Loucy (cell line): ENCODE data around the gene SLC19A1.

ENCODE experiments used
- EZH2phosphoT487 ChIP-seq: fragments of 200-600 bp; IDR thresholded peaks from 2 replicates; pipeline ENCODE4 v1.6.1; 2018; ENCODE audit warnings: antibody characterized with exemption, mild to moderate bottlenecking, moderate library complexity, borderline replicate concordance
- TF ChIP-seq, protein P1 (sequence below): fragments of 200-600 bp; sonication (generic); conservative IDR thresholded peaks from 2 replicates; pipeline ENCODE4 v1.5.1; 2014; ENCODE audit warnings: mild to moderate bottlenecking, antibody characterized with exemption, low read length

DNA sequence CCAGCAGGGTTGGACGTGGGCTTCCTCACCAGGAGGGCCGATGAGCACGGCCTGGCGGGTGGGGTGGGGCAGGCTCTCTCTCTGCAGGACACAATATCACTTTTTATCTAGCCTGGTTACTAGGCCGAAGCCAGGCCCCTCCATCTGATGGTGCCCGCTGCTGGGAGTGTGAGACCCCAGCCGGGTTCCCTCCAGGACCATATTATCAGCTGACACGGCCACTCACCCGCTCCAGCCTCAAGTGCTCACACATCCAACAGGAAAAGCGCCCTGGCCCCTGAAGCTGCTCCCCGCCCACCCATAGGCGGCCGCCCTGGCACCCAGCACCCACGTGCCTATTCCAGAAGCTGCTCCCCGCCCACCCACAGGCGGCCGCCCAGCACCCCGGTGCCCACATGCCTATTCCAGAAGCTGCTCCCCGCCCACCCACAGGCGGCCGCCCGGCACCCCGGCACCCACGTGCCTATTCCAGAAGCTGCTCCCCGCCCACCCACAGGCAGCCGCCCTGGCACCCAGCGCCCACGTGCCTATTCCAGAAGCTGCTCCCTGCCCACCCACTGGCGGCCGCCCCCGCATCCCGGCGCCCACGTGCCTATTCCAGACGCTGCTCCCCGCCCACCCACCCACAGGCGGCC, 5.0 kb downstream of the SLC19A1 start:
- no peak for TF ChIP-seq EZH2phosphoT487
- TF ChIP-seq, protein P1, sequence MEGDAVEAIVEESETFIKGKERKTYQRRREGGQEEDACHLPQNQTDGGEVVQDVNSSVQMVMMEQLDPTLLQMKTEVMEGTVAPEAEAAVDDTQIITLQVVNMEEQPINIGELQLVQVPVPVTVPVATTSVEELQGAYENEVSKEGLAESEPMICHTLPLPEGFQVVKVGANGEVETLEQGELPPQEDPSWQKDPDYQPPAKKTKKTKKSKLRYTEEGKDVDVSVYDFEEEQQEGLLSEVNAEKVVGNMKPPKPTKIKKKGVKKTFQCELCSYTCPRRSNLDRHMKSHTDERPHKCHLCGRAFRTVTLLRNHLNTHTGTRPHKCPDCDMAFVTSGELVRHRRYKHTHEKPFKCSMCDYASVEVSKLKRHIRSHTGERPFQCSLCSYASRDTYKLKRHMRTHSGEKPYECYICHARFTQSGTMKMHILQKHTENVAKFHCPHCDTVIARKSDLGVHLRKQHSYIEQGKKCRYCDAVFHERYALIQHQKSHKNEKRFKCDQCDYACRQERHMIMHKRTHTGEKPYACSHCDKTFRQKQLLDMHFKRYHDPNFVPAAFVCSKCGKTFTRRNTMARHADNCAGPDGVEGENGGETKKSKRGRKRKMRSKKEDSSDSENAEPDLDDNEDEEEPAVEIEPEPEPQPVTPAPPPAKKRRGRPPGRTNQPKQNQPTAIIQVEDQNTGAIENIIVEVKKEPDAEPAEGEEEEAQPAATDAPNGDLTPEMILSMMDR: no peak
